ENCODE data around the gene IRAK4.

IRAK4 gene

GRCh38 chr12:43835656-43836474 is 77.1 kb downstream of the IRAK4 start, which contains the start of gene TMEM117:
Gene TMEM117 (plus strand): TSS chr12:43836081.
- DNase-seq (ENCODE audit: low spot score): peak; percentile 70
- no peak for FAIRE-seq

- DNase-seq (ENCODE audit: low spot score) (peak; percentile 6), FAIRE-seq (no peak)
Measured at GRCh38 chr12:43836475-43836989, 77.8 kb downstream of the IRAK4 start.

Measured in urothelium cell line (cell line).